HepG2 (cell line): Measurements from ENCODE around the gene CDKN2C. TPM values are rescaled to one million over a fixed set of nuclear protein-coding genes. Genes with fewer than 3 reads are reported as not detected.

ENCODE experiments used
- CREBL2 ChIP-seq: sonication (generic); formaldehyde crosslinking; IDR thresholded peaks from 2 replicates; pipeline ENCODE4 v1.8.1; 2023; ENCODE audit warnings: missing genetic modification reagents, mild to moderate bottlenecking, borderline replicate concordance
- FOXA3 ChIP-seq: IDR thresholded peaks from 2 replicates; pipeline ENCODE4 v1.6.1; 2016; ENCODE audit warnings: missing genetic modification reagents, missing compliant biosample characterization
- FOXP1 ChIP-seq, 2 experiments: fragments of 450-650 bp in 1 of 2; IDR thresholded peaks; 2 replicates each; pipeline ENCODE4 v1.6.1; 2017 to 2018; ENCODE audit warnings: antibody characterized with exemption in 1 of 2
- HNF4A ChIP-seq: sonication (generic); formaldehyde crosslinking; IDR thresholded peaks from 2 replicates; pipeline ENCODE4 v1.4.0; 2020; ENCODE audit warnings: missing genetic modification reagents
- RBM22 ChIP-seq: fragments of 200-400 bp; formaldehyde crosslinking; optimal IDR thresholded peaks from 2 replicates; pipeline ENCODE3; 2017; ENCODE audit warnings: mild to moderate bottlenecking, low read length, moderate library complexity
- TFDP2 ChIP-seq: sonication (generic); formaldehyde crosslinking; IDR thresholded peaks from 2 replicates; pipeline ENCODE4 v1.4.0; 2020; ENCODE audit warnings: missing genetic modification reagents
- ZNF224 ChIP-seq: sonication (generic); formaldehyde crosslinking; IDR thresholded peaks from 2 replicates; pipeline ENCODE4 v1.5.0; 2020; ENCODE audit warnings: mild to moderate bottlenecking, missing genetic modification reagents
- ZNF512 ChIP-seq: sonication (generic); formaldehyde crosslinking; IDR thresholded peaks from 2 replicates; pipeline ENCODE4 v1.4.0; 2020; ENCODE audit warnings: mild to moderate bottlenecking, missing genetic modification reagents
- ZNF687 ChIP-seq: sonication (generic); formaldehyde crosslinking; IDR thresholded peaks from 2 replicates; pipeline ENCODE4 v1.5.1; 2020; ENCODE audit warnings: mild to moderate bottlenecking, missing genetic modification reagents, moderate library complexity
- polyA plus RNA-seq, 8 experiments: library from polyadenylated mRNA; depleted of rRNA in 3 of 8; stranded (reverse) in 7 of 8; unstranded in 1 of 8; fragments of >200 nt; fragmentation: Illumina TruSeq in 4 of 8; extraction: Trizol in 4 of 8; gene quantifications; 2 replicates each; pipeline versions ENCODE4 v1.2.1 to v1.2.3, GENCODE V29; 2011 to 2016; ENCODE audit warnings: low read depth in 4 of 8, missing spikeins in 1 of 8, mixed read lengths in 1 of 8; ENCODE audit not compliant: insufficient read depth in 1 of 8
- total RNA-seq, 5 experiments: library from RNA; depleted of rRNA; stranded (reverse); fragments of >200 nt; fragmentation: Illumina TruSeq; extraction: Trizol; gene quantifications; 2 replicates each; pipeline ENCODE4 v1.2.3, GENCODE V29; 2016; ENCODE audit warnings: low read depth in 1 of 5

Gene CDKN2C
- total and polyA plus RNA-seq, 2 of the 13 experiments (the other 11 are each of a cell fraction or from before 2014, with no cell fraction given) = 7.8 to 13.7 TPM

- TF ChIP-seq ZNF687 (CRISPR knock-in tag) = no peak
- no peak for TF ChIP-seq FOXP1 (IDR thresholded peaks at IDR 0.05)
- TF ChIP-seq FOXP1 (CRISPR knock-in tag; IDR thresholded peaks at IDR 0.05) = no peak
- no peak for TF ChIP-seq ZNF512 (CRISPR knock-in tag)
- peak; percentile 13; the same call in 1 of the 2 replicates for TF ChIP-seq HNF4A (CRISPR knock-in tag)
- TF ChIP-seq RBM22 = no peak
- no peak for TF ChIP-seq TFDP2
- TF ChIP-seq CREBL2 (CRISPR knock-in tag) = no peak
- TF ChIP-seq FOXA3 (CRISPR knock-in tag) = no peak
- TF ChIP-seq ZNF224 (CRISPR knock-in tag) = no peak
Measured at GRCh38 chr1:50976890-50977574, 7.0 kb downstream of the CDKN2C start (continued).
